ENCODE measurements around the gene CCDC183. TPM values are rescaled to one million over a fixed set of nuclear protein-coding genes. Genes with fewer than 3 reads are reported as not detected.

The CCDC183 gene
- total and polyA plus RNA-seq, 2 of the 4 experiments (the other 2 are of a cell fraction), result under 0.01 to 0.29 TPM

DNA sequence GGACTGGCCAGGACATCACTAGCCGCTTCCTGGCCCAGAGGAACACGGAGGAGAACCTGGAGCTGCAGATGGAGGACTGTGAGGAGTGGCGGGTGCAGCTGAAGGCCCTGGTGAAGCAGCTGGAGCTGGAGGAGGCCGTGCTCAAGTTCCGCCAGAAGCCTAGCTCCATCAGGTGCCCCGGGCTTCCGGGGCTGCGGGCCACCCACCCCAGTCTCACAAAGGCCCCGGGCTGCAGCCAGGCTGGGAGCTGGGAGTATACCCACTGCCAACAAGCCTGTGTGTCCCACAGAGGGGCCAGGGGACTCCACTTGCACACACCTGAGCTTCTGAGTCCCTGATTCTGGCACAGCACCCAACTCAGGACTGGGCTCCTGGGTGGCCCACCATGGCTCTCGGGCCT lies 9.9 kb downstream of the CCDC183 start:
- Histone ChIP-seq H4K91ac (ENCODE audit: insufficient read depth, low read depth, low read length) (no peak overlapping the region), H3K14ac (replicated peaks; ENCODE audit: low read depth, low read length) (no peak overlapping the region), H4K8ac (ENCODE audit: low read depth in 2 of 2, low read length in 2 of 2) (no peak overlapping the region), H3K4me1 (ENCODE audit: control insufficient read depth, insufficient read depth, low read length) (peaks cover 13% of the 10 kb centered on the region), H3K27ac (ENCODE audit: insufficient read depth, low read length) (no peak overlapping the region), H2BK5ac (ENCODE audit: low read depth, low read length, poor library complexity, severe bottlenecking) (no peak overlapping the region), H2AK5ac (ENCODE audit: low read depth, low read length) (no peak overlapping the region), H3K9me1 (ENCODE audit: insufficient read depth, low read length) (no peaks in the 10 kb centered on the region), H3K9me3 (ENCODE audit: control insufficient read depth, insufficient read depth, low read length) (no peaks in the 10 kb centered on the region), H3K79me1 (ENCODE audit: low read depth in 1 of 2, low read length in 2 of 2) (peaks cover 23 to 33% of the 10 kb centered on the region in 2 experiments), H2AK9ac (replicated peaks; ENCODE audit: low read depth, low read length, poor library complexity) (peak overlapping the region; percentile 67), H2AFZ (replicated peaks; ENCODE audit: low read length, poor library complexity) (no peak overlapping the region), H3K4me2 (ENCODE audit: low read depth, low read length) (no peak overlapping the region), H3K23ac (ENCODE audit: low read depth, low read length) (no peak overlapping the region), H3K27me3 (ENCODE audit: control insufficient read depth, insufficient read depth, low read length) (peaks cover 8% of the 10 kb centered on the region), H3K4me3 (ENCODE audit: insufficient read depth, low read depth, low read length) (no peak overlapping the region), H3K9ac (ENCODE audit: low read depth, low read length) (no peak overlapping the region), H2BK15ac (ENCODE audit: low read depth, low read length) (no peak overlapping the region), H4K5ac (ENCODE audit: low read depth, low read length) (no peak overlapping the region), H4K20me1 (ENCODE audit: insufficient read depth, low read length) (peaks cover 11% of the 10 kb centered on the region; the same call in 1 of the 2 replicates), H3K18ac (ENCODE audit: low read depth, low read length) (no peak overlapping the region), H2BK20ac (ENCODE audit: low read depth, low read length) (no peak overlapping the region), H3K56ac (ENCODE audit: extremely low read depth, insufficient read depth, low read length) (no peak overlapping the region), H2BK120ac (ENCODE audit: low read depth, low read length) (no peak overlapping the region), H3K4ac (ENCODE audit: low read depth, low read length) (no peak overlapping the region), H3K36me3 (ENCODE audit: control insufficient read depth, insufficient read depth, low read length) (peaks cover 2% of the 10 kb centered on the region)
- no peak for ATAC-seq (ENCODE audit: low read depth)
- DNase-seq, result no peak
- intact Hi-C loops (cut with micrococcal nuclease) (no loop called here), in situ Hi-C loops (cut with MboI; ENCODE audit: low sequenced_read_pairs) (no loop called here), dilution Hi-C loops (cut with HindIII; ENCODE audit: low sequenced_read_pairs, unreplicated experiment) (no loop called here)
- 100% methylated on average over 6 of the region's 10 CpGs; no CpG with 5 or more reads in 1 of the 2 experiments for WGBS, 2 experiments (ENCODE audit: extremely low coverage in 2 of 2, insufficient read length in 1 of 2)
- TF ChIP-seq SMC3 (IDR thresholded peaks at IDR 0.05; ENCODE audit: low read depth, low read length) (no peak), BHLHE40 (IDR thresholded peaks at IDR 0.05; ENCODE audit: low read depth, low read length) (no peak), RCOR1 (IDR thresholded peaks at IDR 0.05; ENCODE audit: insufficient replicate concordance, low read length) (no peak), NFE2L2 (IDR thresholded peaks at IDR 0.05; ENCODE audit: low read depth, low read length) (no peak), FOS (IDR thresholded peaks at IDR 0.05; ENCODE audit: low read depth, low read length) (no peak), MXI1 (IDR thresholded peaks at IDR 0.05; ENCODE audit: borderline replicate concordance, low read depth, low read length) (no peak), CEBPB (IDR thresholded peaks at IDR 0.05; ENCODE audit: low read depth, low read length) (no peak), CHD1 (IDR thresholded peaks at IDR 0.05; ENCODE audit: low read depth, low read length) (no peak)
- TF ChIP-seq, protein P1, sequence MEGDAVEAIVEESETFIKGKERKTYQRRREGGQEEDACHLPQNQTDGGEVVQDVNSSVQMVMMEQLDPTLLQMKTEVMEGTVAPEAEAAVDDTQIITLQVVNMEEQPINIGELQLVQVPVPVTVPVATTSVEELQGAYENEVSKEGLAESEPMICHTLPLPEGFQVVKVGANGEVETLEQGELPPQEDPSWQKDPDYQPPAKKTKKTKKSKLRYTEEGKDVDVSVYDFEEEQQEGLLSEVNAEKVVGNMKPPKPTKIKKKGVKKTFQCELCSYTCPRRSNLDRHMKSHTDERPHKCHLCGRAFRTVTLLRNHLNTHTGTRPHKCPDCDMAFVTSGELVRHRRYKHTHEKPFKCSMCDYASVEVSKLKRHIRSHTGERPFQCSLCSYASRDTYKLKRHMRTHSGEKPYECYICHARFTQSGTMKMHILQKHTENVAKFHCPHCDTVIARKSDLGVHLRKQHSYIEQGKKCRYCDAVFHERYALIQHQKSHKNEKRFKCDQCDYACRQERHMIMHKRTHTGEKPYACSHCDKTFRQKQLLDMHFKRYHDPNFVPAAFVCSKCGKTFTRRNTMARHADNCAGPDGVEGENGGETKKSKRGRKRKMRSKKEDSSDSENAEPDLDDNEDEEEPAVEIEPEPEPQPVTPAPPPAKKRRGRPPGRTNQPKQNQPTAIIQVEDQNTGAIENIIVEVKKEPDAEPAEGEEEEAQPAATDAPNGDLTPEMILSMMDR (conservative IDR thresholded peaks at IDR 0.05; ENCODE audit: low read depth, low read length), result no peak
- TF ChIP-seq, protein P2, sequence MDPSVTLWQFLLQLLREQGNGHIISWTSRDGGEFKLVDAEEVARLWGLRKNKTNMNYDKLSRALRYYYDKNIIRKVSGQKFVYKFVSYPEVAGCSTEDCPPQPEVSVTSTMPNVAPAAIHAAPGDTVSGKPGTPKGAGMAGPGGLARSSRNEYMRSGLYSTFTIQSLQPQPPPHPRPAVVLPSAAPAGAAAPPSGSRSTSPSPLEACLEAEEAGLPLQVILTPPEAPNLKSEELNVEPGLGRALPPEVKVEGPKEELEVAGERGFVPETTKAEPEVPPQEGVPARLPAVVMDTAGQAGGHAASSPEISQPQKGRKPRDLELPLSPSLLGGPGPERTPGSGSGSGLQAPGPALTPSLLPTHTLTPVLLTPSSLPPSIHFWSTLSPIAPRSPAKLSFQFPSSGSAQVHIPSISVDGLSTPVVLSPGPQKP (IDR thresholded peaks at IDR 0.05; ENCODE audit: borderline replicate concordance, low read depth, low read length), result no peak
- TF ChIP-seq, protein P3, sequence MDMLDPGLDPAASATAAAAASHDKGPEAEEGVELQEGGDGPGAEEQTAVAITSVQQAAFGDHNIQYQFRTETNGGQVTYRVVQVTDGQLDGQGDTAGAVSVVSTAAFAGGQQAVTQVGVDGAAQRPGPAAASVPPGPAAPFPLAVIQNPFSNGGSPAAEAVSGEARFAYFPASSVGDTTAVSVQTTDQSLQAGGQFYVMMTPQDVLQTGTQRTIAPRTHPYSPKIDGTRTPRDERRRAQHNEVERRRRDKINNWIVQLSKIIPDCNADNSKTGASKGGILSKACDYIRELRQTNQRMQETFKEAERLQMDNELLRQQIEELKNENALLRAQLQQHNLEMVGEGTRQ (IDR thresholded peaks at IDR 0.05; ENCODE audit: low read depth, low read length), result no peak
- no TSS peak for BruUV-seq (replicated peaks)
- ChIA-PET POLR2A (ENCODE audit: unreplicated experiment) (no interaction called here), CTCF (interaction anchor here (0.6 kb wide), 1 partner anchor 36 kb away, joined by 3 read pairs; the partner anchor contains the start of gene AJM1)
